Measurements from ENCODE around the gene LRRC42. TPM values are rescaled to one million over a fixed set of nuclear protein-coding genes. Genes with fewer than 3 reads are reported as not detected.

The LRRC42 gene
- total and polyA plus RNA-seq, 2 donors from 2014 or later: 23.8 to 25.6 TPM

GRCh38 chr1:53945433-53946251 is 508 bp upstream of the LRRC42 start, which contains the start of gene IFT25:
Gene IFT25 (minus strand): TSS chr1:53945699. CDS start chr1:53940082, 5,617 bp downstream.
- intact Hi-C loops (cut with DNase I): loop anchor here (10.0 kb wide), 1 partner anchor 51 kb away; the partner anchor contains the start of gene DIO1
- H3K36me3 ChIP-seq (ENCODE audit: control insufficient read depth in 2 of 3, insufficient read depth in 3 of 3, low read length in 3 of 3): no peaks in the 10 kb centered on the region
- H3K27me3 ChIP-seq (ENCODE audit: control insufficient read depth, insufficient read depth, low read length): no peaks in the 10 kb centered on the region
- peaks cover 0 to 12% (median 3%) of the 10 kb centered on the region in 3 donors for H3K4me1 ChIP-seq (ENCODE audit: control insufficient read depth in 2 of 3, insufficient read depth in 2 of 3, low read depth in 1 of 3, low read length in 3 of 3)
- H3K4me3 ChIP-seq (ENCODE audit: low read length in 3 of 3): peak within 1 kb of the TSS; percentile 74 to 91 (median 85)
- peak; percentile 97 to 99 (median 99) for DNase-seq
- peak within 1 kb of the TSS; percentile 89 to 92 for H3K27ac ChIP-seq (ENCODE audit: low read depth in 2 of 2, low read length in 2 of 2)
- H3K9ac ChIP-seq (ENCODE audit: low read length in 3 of 3): peak within 1 kb of the TSS; percentile 12 to 82 (median 71)
- no peaks in the 10 kb centered on the region for H3K9me3 ChIP-seq (ENCODE audit: control insufficient read depth in 2 of 3, insufficient read depth in 1 of 3, low read length in 3 of 3)
- no peak for FAIRE-seq
- TF ChIP-seq CTCF (IDR thresholded peaks at IDR 0.05; ENCODE audit: borderline replicate concordance, extremely low read depth, insufficient read depth): no peak

GRCh38 chr1:53947172-53947907 is 1.2 kb downstream of the LRRC42 start:
- no peak for FAIRE-seq

GRCh38 chr1:53948291-53948690 is 2.1 kb downstream of the LRRC42 start:
- intact Hi-C loops (cut with DNase I): loop anchor here (10.0 kb wide), 1 partner anchor 53 kb away; the partner anchor contains the start of gene DIO1
- TF ChIP-seq CTCF (IDR thresholded peaks at IDR 0.05; ENCODE audit: borderline replicate concordance, extremely low read depth, insufficient read depth): no peak
- Histone ChIP-seq H3K4me1 (ENCODE audit: control insufficient read depth in 2 of 3, insufficient read depth in 2 of 3, low read depth in 1 of 3, low read length in 3 of 3) (peaks cover 0 to 12% (median 3%) of the 10 kb centered on the region in 3 donors), H3K9ac (ENCODE audit: low read length in 3 of 3) (no peak overlapping the region), H3K4me3 (ENCODE audit: low read length in 3 of 3) (no peak overlapping the region), H3K9me3 (ENCODE audit: control insufficient read depth in 2 of 3, insufficient read depth in 1 of 3, low read length in 3 of 3) (no peaks in the 10 kb centered on the region), H3K36me3 (ENCODE audit: control insufficient read depth in 2 of 3, insufficient read depth in 3 of 3, low read length in 3 of 3) (peaks cover 0 to 7% (median 6%) of the 10 kb centered on the region in 3 donors), H3K27me3 (ENCODE audit: control insufficient read depth, insufficient read depth, low read length) (no peaks in the 10 kb centered on the region), H3K27ac (ENCODE audit: low read depth in 2 of 2, low read length in 2 of 2) (no peak overlapping the region)
- FAIRE-seq (no peak), DNase-seq (no peak)

More at GRCh38 chr1:53947172-53947907, 1.2 kb downstream of the LRRC42 start:
- no peak for DNase-seq
- Histone ChIP-seq H3K36me3 (ENCODE audit: control insufficient read depth in 2 of 3, insufficient read depth in 3 of 3, low read length in 3 of 3) (peaks cover 0 to 6% (median 3%) of the 10 kb centered on the region in 3 donors), H3K27ac (ENCODE audit: low read depth in 2 of 2, low read length in 2 of 2) (peak overlapping the region; percentile 85 to 89), H3K4me3 (ENCODE audit: low read length in 3 of 3) (peak overlapping the region; percentile 55 to 72 (median 67)), H3K27me3 (ENCODE audit: control insufficient read depth, insufficient read depth, low read length) (no peaks in the 10 kb centered on the region), H3K9ac (ENCODE audit: low read length in 3 of 3) (peak overlapping the region; percentile 39 to 59 (median 47)), H3K4me1 (ENCODE audit: control insufficient read depth in 2 of 3, insufficient read depth in 2 of 3, low read depth in 1 of 3, low read length in 3 of 3) (peaks cover 0 to 12% (median 3%) of the 10 kb centered on the region in 3 donors), H3K9me3 (ENCODE audit: control insufficient read depth in 2 of 3, insufficient read depth in 1 of 3, low read length in 3 of 3) (no peaks in the 10 kb centered on the region)
- intact Hi-C loops (cut with DNase I): loop anchor here (10.0 kb wide), 1 partner anchor 53 kb away; the partner anchor contains the start of gene DIO1
- no peak for TF ChIP-seq CTCF (IDR thresholded peaks at IDR 0.05; ENCODE audit: borderline replicate concordance, extremely low read depth, insufficient read depth)
